Measurements from ENCODE around the gene EDC4. TPM values are rescaled to one million over a fixed set of nuclear protein-coding genes. Genes with fewer than 3 reads are reported as not detected.

The EDC4 gene
- total and polyA plus RNA-seq, 2 of the 8 experiments (the other 6 are each of a cell fraction or from before 2014, with no cell fraction given): 58.5 to 72.7 TPM

DNA sequence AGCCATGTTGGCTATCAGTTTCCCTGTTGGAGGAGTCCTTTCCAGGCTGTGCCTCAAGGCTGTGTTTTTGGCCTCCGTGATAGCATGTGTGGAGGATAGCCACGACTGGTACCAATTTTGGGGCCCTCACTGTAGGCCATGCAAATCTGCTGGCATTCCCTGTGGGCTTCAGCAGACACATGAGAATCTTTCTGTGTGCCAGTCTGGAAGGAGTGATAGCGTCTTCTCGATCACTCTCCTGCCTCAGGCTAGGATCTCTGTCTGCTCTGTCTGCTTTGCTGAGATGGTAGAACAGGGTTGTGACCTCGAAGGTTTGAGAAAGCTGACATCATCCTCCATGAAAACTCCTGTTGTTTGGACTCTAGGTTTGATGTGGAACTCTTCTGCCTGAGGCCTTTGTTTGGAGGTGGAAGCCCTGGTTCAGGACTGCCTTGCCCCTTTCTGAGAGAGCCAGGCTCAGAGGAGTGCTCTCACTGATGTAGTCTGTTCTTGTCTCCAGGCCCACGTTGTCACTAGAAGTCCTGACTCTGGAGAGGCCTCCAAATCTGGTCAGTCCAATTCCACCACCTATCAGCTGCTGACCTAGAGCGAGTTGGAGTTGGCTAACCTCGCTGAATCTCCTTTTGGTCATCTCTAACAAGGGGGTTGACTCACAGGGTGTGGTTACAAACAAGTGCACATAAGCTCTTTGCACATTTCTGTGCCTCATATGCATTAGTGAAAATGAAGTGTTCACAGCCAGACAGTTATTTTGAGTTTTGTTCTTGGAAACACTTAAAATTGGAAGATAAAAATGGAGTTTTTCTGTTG is 12.1 kb upstream of the EDC4 start (continued):
- TF ChIP-seq TAF7 (optimal IDR thresholded peaks at IDR 0.05; ENCODE audit: borderline replicate concordance, low read depth, low read length) (no peak), EZH2 (IDR thresholded peaks at IDR 0.05; ENCODE audit: low read depth, low read length, severe bottlenecking) (no peak), YY1 (IDR thresholded peaks at IDR 0.05; ENCODE audit: low read depth, low read length) (no peak), SIX5 (IDR thresholded peaks at IDR 0.05; ENCODE audit: low read depth, low read length) (no peak), SP4 (IDR thresholded peaks at IDR 0.05; ENCODE audit: low read length) (no peak), NRF1 (IDR thresholded peaks at IDR 0.05; ENCODE audit: low read depth, low read length) (no peak)

All from H1 (cell line).